RWPE1 (cell line): ENCODE data around the gene RNF214.

Source experiments
- CTCF ChIA-PET: fragments of 350-600 bp; sonication (Branson Sonifier 250); formaldehyde crosslinking; extraction: SDS; loops from one replicate; lab custom pipeline; 2021; lab: Yijun Ruan, JAX
- POLR2A ChIA-PET: fragments of 400-600 bp; formaldehyde crosslinking; extraction: SDS; loops from one replicate; lab custom pipeline; 2020; ENCODE audit warnings: antibody characterized with exemption; ENCODE audit not compliant: low non-redundant PET; lab: Yijun Ruan, JAX
- DNase-seq: peaks from one replicate; pipeline ENCODE4 v3.0.0; 2012; ENCODE audit warnings: low spot score
- H3K27ac ChIP-seq: fragments of 450-650 bp; 2 replicates; pipeline ENCODE4 v1.5.1; 2017
- TF ChIP-seq, protein P1 (sequence below): fragments of 450-650 bp; conservative IDR thresholded peaks from 2 replicates; pipeline ENCODE4 v1.5.1; 2017; ENCODE audit warnings: low read depth, mild to moderate bottlenecking

The RNF214 gene

DNA sequence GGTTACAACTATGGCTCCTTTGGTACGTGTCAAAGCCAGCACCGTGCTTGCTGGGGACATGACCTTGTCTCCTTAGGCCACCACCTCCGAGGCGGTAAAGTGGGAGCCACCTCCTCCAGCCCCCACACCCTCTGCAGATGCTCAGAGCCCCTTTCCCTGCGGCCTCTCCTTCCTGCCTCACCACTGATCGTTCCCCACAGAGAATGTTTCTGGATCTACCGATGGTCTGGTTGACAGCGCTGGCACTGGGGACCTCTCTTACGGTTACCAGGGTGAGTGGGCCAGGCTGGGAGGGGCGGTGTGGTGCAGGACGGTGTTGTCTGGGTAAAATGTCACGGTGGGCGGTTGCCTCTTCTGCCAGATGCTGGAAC, 45.1 kb upstream of the RNF214 start:
- ChIA-PET POLR2A (no interaction called here), CTCF (no interaction called here)
- TF ChIP-seq, protein P1, sequence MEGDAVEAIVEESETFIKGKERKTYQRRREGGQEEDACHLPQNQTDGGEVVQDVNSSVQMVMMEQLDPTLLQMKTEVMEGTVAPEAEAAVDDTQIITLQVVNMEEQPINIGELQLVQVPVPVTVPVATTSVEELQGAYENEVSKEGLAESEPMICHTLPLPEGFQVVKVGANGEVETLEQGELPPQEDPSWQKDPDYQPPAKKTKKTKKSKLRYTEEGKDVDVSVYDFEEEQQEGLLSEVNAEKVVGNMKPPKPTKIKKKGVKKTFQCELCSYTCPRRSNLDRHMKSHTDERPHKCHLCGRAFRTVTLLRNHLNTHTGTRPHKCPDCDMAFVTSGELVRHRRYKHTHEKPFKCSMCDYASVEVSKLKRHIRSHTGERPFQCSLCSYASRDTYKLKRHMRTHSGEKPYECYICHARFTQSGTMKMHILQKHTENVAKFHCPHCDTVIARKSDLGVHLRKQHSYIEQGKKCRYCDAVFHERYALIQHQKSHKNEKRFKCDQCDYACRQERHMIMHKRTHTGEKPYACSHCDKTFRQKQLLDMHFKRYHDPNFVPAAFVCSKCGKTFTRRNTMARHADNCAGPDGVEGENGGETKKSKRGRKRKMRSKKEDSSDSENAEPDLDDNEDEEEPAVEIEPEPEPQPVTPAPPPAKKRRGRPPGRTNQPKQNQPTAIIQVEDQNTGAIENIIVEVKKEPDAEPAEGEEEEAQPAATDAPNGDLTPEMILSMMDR: no peak
- DNase-seq: no peak
- H3K27ac ChIP-seq: peak overlapping the region; percentile 11; the same call in 1 of the 2 replicates

DNA sequence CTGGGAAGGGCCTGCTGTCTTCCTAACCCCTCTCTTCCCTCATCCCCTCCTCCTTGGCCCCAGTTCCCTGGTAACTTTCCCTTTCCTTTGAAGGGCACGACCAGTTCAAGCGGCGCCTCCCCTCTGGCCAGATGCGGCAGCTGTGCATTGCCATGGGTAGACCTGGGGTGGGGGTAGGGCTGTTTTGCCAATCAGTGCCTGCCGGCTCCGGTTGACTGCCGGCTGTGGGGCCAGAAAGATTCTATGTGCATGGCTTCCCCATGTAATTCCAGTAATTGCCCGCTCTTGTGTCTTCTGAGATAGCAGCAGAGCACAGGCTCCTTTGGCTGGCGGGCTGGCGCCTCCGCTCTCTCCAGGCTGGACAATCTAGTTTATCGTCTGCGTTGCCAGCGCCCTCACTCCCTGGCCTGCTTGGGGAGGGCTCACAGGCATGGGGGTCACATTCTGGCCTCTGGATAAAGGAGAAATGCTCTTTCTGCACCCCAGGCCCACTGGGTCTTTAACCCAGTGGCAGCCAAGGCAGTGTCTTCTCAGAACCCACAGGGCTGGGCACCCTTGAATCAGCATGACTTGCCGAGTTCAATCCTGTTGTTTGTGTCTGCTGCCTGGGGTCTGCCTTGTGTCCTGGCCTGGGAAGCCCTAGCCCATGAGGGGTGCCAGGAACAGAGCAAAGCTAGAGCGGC, 44.5 kb upstream of the RNF214 start:
- DNase-seq: no peak
- CTCF ChIA-PET: no interaction called here
- POLR2A ChIA-PET: no interaction called here
- TF ChIP-seq, protein P1: no peak
- H3K27ac ChIP-seq: peak overlapping the region; percentile 11; the same call in 1 of the 2 replicates

DNA sequence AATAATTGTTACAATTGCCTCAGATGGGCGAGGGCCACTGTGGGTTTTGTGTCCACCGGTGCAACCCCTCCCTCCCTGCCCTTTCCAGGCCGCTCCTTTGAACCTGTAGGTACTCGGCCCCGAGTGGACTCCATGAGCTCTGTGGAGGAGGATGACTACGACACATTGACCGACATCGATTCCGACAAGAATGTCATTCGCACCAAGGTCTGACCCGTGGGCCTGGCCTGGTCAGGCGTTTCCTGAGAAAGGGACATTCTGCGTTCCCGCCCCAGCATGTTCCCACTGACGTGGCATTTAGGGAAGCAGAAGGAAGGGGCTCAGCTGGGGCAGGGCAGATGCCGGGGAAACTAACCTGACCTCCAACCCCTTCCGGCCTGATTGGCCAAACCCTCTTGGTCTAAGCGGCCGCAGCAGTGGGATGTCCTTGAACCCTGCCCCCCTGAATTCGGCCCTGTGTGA, 43.8 kb upstream of the RNF214 start:
- no peak overlapping the region for H3K27ac ChIP-seq
- TF ChIP-seq, protein P1: no peak
- ChIA-PET POLR2A (no interaction called here), CTCF (no interaction called here)
- DNase-seq: no peak

DNA sequence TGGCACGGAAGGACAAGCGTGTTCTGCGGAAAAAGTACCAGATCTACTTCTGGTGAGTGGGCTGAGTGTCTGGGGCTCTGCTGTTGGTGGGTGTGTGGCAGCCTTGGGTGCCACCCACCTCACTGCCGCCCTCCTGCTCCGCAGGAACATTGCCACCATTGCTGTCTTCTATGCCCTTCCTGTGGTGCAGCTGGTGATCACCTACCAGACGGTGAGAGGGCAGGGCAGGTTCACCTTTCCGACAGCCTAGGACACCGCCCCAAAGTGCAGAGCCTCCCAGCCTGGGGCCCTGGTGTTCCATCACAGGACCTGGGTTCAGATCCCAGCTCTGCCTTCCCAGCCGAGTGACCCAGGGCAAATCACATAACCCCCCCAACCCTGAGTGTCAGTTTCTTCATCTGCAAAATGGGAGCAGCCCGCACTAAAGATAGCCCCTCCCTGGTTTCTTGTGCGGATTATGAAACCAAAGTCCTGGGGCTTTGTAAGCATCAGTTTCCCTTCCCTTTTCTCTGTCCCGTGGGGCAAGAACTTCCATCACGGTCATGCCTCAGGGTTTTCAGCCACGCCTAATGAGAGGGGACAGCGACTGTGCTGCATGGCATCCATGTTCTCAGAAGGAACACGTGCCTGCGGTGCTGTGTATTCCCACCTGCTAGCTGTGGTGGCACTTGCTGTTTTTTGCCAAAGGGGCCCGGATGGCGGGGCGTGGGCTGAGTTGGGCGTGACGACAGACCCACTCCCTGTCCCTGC, 43.1 kb upstream of the RNF214 start:
- POLR2A ChIA-PET: no interaction called here
- TF ChIP-seq, protein P1: no peak
- no peak for DNase-seq
- CTCF ChIA-PET: no interaction called here
- H3K27ac ChIP-seq: peak overlapping the region; percentile 21; the same call in 1 of the 2 replicates

DNA sequence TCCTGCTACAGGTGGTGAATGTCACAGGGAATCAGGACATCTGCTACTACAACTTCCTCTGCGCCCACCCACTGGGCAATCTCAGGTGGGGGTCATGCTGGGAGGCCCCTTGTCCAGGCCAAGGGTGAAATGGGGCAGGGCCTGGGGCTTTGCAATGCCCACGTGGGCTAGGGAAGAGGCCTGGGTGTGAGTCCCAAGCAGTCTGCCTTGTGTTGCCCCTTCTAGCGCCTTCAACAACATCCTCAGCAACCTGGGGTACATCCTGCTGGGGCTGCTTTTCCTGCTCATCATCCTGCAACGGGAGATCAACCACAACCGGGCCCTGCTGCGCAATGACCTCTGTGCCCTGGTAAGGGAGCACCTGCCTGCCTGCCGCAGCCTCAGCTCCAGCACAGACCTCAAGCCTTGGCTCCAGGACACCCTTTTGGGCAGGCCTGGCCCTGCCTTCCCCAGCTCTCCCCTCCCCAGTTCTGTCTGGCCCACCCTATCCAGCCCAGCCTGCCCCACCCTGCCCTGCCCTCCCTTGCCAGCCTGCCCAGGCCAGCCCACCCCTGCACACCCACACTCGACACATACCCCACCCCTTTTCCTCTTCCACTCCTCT, 42.4 kb upstream of the RNF214 start:
- POLR2A ChIA-PET: no interaction called here
- TF ChIP-seq, protein P1: no peak
- DNase-seq: no peak
- peak overlapping the region; percentile 21; the same call in 1 of the 2 replicates for H3K27ac ChIP-seq
- CTCF ChIA-PET: no interaction called here

DNA sequence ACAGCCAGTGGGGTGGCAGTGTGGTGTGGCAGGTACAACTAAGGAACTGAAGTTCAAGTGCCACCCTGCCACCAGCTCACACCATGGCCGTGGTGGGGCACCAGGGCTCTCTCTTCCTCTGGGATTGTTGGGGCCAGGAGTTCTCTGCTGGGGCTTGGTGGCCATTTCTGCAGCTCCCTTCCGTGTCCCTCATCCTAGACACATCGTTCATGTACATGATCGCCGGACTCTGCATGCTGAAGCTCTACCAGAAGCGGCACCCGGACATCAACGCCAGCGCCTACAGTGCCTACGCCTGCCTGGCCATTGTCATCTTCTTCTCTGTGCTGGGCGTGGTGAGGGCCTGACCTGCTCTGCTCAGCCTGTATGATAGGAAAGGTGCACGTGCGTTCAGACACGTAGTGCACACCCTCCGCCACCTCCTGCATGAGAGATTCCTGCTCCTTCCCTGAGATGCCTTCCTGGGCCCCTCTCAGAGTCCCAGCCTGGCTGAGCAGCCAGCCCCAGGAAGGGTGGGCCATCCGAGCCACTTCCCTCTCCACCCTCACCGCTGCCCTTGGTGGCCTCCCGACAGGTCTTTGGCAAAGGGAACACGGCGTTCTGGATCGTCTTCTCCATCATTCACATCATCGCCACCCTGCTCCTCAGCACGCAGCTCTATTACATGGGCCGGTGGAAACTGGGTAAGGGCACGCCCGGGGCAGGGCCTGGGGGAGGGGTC, 40.6 kb upstream of the RNF214 start:
- H3K27ac ChIP-seq: no peak overlapping the region
- ChIA-PET CTCF (no interaction called here), POLR2A (no interaction called here)
- no peak for DNase-seq
- TF ChIP-seq, protein P1: no peak
